GM21529 (cell line): ENCODE measurements around the gene SCAF1.
A peak's percentile ranks its signal among the peaks of the same experiment; 100 is the strongest.

Experiments used
- ATAC-seq: cut with Tn5 transposase; IDR thresholded peaks from one replicate; pipeline ENCODE4 v1.9.1; 2021; ENCODE audit not compliant: unreplicated experiment

Gene SCAF1

DNA sequence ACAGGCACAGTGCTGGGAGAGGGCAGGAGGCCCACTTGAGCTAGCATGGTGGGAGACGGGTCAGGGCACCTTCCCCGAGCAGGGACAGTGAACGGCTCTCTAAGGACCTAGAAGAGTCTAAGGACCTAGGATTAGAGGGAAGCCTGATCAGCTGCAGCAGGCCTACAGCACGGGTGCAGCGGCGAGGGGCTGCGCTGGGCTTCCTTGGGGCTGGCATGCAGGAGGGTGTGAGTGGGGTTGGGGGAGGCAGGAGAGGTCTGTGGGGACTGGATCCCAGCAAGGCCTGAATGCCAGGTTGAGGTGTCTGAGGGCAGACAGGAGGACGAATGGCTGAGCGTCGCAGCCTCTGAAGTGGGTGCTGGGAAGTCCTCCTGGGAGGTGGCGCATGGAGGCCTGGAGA, 3.6 kb downstream of the SCAF1 start:
- ATAC-seq: no peak

DNA sequence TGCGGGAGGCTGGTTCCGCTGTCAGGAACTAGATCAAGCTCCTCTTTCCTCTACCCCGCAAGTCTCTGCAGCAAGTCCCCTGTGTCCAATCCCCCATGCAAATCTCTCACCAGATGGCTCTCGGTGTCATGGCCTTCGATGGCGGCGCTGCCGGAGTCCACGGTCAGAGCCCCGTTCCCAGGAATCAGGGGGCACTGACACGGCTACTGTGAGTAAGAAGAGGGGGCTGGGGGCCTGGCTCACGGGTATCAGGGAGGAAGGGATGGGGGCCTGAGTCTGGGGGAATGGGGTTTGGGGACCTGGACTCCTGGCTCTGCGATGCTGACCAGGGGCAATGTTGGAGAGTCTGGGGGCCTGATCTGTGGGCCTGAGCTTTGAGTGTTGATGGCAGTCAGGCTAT, 4.0 kb downstream of the SCAF1 start:
- no peak for ATAC-seq

DNA sequence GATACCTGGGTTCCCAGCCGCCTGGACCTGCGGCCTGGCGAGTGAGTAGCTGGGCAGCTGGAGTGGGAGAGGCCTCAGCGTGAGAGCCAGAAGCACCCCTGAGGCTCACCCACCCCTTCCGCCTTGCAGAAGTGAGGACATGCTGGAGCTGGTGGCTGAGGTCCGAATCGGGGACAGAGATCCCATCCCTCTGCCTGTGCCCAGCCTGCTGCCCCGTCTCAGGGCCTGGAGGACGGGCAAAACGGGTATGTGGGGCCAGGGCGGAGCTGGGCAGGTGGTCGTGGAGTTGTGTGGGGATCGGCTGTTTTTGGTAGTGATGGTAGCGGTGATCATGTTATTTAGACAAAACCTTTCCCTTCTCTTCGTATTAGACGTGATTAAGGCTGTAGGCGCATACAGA, 4.6 kb downstream of the SCAF1 start:
- no peak for ATAC-seq

DNA sequence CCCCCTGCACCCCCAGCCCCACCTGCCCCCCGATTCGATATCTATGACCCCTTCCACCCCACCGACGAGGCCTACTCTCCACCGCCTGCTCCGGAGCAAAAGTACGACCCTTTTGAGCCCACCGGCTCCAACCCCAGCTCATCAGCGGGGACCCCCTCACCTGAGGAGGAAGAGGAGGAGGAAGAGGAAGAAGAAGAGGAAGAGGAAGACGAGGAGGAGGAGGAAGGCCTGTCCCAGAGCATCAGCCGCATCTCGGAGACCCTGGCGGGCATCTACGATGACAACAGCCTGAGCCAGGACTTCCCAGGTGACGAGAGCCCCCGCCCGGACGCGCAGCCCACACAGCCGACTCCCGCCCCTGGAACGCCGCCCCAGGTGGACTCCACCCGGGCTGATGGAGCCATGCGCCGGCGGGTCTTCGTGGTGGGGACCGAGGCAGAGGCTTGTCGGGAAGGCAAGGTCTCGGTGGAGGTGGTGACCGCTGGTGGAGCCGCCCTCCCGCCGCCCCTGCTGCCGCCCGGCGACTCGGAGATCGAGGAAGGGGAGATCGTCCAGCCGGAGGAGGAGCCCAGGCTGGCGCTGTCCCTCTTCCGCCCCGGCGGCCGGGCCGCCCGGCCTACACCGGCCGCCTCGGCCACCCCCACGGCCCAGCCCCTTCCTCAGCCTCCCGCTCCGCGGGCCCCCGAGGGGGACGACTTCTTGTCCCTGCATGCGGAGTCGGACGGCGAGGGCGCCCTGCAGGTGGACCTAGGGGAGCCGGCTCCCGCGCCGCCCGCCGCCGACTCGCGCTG, 9.2 kb downstream of the SCAF1 start:
- no peak for ATAC-seq

DNA sequence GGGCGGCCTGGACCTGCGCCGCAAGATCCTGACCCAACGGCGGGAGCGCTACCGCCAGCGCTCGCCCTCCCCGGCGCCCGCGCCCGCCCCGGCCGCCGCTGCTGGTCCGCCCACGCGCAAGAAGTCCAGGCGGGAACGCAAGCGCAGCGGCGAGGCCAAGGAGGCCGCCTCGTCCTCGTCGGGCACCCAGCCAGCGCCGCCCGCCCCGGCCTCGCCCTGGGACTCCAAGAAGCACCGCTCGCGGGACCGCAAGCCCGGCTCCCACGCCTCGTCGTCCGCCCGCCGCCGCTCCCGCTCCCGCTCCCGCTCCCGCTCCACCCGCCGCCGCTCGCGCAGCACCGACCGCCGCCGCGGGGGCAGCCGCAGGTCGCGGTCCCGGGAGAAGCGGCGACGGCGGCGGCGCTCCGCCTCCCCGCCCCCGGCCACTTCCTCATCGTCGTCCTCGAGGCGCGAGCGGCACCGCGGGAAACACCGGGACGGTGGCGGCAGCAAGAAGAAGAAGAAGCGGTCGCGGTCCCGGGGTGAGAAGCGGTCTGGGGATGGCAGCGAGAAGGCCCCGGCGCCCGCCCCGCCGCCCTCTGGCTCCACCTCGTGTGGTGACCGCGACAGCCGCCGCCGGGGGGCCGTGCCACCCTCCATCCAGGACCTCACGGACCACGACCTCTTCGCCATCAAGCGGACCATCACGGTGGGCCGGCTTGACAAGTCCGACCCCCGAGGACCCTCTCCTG, 10.0 kb downstream of the SCAF1 start:
- ATAC-seq: no peak

DNA sequence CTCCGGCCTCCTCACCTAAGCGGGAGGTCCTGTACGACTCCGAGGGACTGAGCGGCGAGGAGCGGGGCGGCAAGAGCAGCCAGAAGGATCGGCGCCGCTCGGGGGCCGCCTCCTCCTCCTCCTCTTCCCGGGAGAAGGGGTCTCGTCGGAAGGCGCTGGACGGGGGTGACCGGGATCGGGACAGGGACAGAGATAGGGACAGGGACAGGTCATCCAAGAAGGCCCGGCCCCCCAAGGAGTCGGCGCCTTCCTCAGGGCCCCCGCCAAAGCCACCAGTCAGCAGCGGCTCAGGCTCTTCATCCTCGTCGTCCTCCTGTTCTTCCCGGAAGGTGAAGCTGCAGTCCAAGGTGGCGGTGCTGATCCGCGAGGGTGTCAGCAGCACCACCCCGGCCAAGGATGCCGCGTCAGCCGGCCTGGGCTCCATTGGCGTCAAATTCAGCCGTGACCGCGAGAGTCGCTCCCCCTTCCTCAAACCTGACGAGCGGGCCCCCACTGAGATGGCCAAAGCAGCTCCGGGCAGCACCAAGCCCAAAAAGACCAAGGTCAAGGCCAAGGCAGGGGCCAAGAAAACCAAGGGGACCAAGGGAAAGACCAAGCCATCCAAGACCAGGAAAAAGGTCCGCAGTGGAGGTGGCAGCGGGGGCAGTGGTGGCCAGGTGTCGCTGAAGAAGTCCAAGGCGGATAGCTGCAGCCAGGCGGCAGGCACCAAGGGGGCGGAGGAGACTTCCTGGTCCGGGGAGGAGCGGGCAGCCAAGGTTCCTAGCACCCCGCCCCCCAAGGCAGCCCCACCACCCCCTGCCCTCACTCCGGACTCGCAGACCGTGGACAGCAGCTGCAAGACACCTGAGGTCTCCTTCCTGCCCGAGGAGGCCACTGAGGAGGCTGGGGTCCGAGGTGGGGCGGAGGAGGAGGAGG, 10.8 kb downstream of the SCAF1 start:
- no peak for ATAC-seq

DNA sequence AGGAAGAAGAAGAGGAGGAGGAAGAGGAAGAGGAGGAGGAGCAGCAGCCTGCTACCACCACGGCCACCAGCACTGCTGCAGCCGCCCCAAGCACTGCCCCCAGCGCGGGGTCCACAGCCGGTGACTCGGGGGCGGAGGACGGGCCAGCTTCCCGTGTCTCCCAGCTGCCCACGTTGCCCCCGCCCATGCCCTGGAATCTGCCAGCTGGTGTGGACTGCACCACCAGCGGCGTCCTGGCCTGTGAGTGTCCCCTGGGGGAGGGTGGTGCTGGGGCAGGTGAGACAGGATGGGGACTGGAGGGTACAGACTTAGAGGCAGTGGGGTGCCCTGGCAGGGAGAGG, 11.4 kb downstream of the SCAF1 start:
- ATAC-seq: no peak

DNA sequence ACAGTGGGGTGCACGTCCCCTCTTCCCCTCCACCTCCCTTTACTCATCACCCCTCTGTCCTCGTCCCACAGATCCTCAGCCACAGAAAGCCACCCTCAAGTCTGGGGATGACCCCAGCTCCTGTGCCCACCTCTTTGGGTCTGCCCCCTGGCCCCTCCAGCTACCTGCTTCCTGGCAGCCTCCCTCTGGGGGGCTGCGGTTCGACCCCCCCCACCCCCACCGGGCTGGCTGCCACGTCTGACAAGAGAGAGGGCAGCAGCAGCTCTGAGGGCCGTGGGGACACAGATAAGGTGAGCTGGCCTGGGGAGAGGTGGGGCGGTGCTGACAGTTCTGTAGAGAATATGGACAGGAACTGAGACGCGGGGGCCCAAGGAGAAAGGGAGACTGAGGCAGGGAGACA, 12.6 kb downstream of the SCAF1 start:
- ATAC-seq: no peak

DNA sequence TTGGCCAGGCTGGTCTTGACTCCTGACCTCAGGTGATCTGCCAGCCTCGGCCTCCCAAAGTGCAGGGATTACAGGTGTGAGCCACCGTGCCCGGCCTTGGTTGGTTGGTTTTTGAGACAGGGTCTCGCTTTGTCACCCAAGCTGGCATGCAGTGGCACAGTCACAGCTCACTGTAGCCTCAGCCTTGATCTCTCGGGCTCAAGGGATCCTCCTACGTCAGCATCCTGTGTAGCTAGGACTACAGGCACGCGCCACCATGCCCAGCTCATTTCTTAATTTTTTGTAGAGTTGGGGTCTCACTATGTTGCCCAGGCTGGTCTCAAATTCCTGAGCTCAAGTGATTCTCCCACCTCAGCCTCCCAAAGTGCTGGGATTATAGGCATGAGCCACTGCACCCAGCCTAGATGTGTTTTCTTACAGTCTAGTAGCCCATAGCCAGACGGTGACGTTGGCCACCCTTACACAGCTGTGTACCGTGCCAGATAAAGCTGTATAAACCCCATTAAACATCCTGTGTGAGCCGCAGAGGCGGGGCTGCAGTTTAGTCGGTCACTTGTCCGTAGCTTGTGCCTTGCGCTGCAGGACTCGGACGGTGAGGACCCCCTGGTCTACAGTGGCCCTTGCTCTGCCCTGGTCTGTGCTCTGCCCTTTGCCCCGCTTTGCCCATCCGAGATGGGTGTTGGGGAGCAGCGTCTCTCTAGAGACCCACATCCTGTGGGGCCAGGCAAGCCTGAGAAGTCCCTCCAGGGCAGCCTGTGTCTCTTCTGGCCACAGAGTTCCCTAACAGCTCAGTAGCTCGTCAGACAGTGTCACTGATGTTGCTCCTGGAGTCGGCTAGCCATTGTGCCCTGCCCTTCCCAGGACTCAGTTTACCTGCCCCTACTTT, 13.8 kb downstream of the SCAF1 start:
- no peak for ATAC-seq

DNA sequence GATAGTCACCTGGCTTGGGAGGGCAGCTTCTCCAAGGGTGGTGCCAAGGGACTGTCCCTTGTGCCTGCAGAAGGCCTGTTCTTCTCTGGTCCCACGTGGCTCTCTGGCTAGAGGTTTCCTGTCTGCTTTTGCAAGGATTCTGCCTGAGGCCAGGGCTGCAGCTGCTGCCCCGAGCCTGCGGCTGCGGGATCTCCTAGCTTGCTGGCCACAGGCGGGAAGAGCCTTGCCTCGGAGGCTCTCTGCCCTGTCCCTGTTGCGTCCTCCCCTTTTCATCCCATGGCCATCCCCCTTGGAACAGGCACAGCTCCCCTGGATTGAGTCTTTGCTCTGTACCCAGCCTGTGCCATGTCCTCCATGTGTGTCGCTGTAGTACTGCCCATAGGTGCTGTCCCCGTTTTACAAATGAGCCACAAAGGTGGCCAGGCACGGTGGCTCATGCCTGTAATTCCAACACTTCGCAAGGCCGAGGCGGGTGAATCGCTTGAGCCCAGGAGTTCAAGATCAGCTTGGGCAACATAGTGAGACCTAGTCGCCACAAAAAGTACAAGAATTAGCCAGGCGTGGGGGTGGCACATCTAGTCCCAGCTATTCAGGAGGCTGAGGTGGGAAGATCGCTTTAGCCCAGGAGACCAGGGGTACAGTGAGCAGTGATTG, 14.6 kb downstream of the SCAF1 start:
- ATAC-seq: no peak

DNA sequence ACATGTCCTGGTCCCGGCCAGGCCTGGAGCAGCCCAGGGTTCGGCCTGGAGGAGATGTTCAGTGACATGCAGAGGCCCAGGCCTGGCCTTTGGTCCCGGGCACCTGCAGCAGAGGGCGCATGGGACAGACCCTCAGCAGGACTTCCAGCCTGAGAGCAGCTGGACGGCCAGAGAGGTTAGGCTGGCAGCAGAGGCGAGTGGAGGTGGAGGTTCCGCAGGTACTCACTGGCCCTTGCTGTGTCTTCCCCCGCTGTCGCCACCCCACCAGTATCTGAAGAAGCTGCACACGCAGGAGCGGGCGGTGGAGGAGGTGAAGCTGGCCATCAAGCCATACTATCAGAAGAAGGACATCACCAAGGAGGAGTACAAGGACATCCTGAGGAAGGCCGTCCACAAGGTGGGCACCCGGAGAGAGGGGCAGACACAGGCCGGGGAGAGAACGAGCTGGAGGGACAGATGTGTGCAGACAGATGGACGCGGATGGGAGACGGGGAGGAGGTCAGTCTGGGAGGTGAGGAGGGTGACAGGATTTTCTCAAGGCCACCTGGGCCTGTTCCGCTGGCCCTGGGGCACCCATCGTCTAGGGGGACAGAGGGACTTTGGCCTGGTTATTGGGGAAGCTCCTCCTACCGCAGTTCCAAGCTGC, 15.6 kb downstream of the SCAF1 start:
- ATAC-seq: no peak

DNA sequence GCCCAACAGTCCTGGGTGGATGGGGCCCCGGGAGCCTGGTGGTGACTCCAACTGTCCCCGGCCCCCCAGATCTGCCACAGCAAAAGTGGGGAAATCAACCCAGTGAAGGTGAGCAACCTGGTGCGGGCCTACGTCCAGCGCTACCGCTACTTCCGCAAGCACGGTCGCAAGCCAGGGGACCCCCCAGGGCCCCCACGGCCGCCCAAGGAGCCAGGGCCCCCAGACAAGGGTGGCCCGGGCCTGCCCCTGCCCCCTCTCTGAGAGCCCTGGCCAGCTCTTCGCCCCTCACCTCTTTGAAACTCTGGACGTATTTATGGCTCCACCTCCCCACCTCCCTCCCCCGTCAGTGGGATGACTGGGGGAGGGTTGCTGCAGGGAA, 16.1 kb downstream of the SCAF1 start:
- no peak for ATAC-seq

DNA sequence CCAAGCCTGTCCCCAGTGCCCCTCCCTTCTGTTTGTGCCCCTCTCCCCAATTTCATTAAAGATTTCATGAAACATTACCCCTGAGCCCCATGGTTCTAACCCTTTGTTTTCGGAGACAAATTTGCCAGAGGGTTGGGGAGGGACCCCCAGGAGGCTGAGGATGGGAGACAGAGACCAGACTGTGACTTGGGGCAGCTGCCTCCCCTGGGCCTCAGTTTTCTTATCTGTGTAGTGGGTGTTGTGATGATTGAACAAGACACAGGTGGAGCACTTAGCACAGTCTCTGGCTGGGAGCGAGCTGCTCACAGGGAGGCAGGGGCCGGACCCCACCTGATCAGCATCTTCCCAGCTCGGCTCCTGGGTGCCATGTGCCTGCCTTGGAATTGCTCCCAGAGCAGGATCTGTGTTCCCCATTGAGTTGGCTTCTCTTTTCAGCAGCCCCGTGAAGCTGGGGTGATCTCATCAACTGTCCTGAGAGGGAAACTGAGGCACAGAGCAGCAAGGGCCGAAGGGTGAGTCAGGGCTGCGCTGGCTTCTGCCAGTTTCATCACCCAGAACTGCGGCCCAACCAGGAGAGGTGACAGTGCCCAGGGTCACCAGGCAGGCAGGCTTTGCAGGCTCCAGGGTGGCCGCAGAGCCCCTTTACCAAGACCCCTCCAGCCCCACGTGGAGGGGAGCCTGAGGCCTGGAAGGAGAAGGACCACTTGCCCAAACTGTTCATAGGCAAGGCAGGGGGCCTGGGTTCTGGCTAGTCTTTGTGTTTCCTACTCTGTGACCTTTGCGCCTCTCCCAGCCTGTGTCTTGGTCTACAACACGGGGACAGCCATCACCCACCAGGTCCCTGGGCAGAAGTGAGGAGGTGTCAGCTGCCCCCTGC, 16.8 kb downstream of the SCAF1 start:
- ATAC-seq: no peak

DNA sequence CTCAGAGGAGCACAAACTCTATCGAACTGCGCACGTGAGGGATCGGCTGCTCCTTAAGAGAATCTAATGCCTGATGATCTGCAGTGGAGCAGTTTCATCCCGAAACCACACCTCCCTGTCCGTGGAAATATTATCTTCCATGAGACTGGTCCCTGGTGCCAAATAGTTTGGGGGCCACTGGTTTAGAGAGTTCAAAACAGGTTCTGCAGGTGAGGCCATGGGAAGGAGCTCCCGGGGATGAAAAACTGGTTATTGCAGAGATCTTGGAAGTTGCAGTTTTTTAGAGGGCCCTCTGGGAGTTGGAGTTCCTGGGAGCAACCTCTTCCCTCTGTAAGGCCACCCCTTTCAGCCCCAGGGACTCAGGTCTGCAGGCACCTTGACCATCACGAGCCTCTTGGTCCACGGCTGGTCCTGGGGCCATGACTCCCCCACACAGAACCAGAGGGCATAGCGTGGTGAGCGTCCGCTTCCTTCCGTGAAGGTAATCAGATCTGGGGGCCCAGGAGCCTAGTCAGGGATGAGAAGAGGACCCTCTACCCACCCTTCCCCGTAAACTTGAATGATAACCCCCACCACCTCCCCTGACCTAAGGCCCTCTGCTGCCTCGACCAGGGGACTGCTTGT, 18.4 kb downstream of the SCAF1 start:
- ATAC-seq: no peak

DNA sequence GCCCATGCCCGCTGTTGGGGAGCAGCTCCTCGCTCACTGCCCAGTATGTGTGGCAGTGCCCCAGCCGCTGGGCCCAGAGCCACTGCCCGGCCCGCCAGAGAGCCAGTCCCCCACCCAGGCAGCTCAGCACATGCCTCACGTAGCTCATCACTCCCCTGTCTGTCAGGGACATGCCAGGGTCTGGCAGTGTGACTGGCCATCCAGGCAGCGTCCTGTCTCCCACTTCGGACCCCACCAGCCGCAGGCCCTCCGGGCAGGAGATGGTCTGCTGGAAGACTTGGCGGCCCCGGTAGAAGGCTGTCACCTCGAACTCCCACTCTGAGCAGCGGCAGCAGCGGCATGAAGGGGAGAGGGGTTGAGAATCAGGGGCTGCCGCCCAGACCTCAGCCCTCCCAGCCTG, 20.0 kb downstream of the SCAF1 start:
- ATAC-seq: no peak

DNA sequence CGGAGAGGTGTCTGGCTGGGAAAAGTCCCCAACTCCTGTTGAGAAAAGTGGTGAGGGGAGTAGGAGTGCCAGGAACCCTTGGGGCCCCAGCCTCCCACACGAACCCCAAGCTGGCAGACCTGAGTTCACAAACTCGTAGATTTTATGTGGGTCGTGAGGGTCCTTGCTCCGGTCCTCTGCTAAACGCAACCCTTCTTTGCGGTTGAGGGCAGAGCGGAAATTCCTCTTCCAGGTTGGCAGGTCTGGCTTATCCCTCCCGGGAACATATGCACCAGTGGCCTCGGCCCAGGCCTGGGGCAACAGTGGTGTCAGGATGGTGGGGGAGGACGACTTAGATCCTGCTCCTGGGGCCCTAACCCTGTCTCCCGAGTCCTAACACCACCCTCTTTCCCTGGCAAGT, 21.2 kb downstream of the SCAF1 start:
- no peak for ATAC-seq

DNA sequence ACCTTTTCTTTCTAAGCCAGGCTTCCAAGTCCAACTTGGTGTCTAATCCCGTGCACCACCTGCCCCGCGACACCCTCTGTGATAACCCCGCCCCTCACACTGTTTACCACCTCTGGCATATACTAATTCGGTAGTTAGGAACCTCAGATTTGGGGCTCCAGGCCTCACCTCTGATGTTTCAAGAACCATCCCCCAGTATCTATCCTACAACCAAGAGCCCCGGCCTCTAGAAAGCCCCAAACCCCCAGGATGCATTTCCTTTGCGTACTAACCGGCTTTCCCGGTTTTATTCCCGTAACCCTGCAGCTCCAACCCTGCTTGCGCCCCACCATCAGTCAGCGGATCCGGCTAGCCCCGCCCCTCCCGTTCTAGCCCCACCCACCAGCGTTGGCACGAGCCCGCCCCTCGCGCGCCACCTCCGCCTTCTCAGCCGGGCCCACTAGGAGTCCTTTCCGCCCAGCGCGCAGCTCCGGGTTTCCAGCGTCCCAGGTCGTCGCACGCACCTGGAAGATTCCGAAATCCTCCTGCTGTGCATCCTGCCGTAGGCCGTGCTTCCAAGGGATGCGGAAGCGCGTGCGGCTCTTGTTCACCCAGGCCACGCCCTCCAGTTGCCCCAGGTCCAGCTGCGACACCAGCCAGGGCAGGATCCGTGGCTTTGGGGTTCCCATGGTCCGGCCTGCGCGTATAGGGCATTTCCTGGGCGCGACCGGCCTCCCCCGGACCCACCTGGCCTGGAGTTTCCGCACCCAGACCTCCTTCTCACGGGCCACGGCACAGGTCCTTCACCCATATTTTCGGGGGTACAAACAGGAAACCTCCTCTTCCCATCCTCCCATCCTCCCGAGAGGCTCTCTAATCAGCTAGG, 22.4 kb downstream of the SCAF1 start:
- ATAC-seq: peak; percentile 44

DNA sequence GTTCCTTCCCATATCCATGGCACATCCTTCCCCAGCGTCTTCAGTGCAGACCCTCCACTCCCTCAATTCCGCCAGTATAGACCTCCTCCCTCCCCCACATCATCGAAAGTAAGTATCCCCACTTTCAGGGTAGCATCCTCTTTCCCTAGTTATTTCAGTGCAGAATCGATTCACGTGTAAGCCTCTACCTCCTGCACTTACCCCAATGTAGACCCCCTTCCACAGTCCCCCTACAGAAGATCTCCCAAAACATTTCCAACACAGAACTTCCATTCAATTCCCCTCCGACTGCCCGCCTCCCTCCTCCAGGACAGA, 23.0 kb downstream of the SCAF1 start:
- ATAC-seq: no peak
